ENCODE measurements around the gene C21orf58.

The C21orf58 gene

DNA sequence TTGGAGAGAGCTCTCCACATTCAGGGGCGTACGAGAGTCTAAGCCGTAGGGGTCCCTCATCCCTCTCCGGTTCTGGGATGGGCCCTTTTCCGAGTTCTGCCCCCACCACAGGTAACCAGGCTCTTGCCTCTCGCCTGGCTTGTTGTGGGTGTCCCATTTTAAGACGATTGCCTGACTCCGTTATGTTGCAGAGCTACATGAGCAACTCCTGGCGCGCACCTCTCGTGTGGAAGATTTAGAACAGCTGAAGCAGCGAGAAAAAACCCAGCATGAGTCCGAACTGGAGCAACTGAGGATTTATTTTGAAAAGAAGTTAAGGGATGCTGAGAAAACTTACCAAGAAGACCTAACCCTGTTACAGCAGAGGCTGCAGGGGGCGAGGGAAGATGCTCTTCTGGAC is 29.2 kb upstream of the C21orf58 start:
- no peak for DNase-seq

DNA sequence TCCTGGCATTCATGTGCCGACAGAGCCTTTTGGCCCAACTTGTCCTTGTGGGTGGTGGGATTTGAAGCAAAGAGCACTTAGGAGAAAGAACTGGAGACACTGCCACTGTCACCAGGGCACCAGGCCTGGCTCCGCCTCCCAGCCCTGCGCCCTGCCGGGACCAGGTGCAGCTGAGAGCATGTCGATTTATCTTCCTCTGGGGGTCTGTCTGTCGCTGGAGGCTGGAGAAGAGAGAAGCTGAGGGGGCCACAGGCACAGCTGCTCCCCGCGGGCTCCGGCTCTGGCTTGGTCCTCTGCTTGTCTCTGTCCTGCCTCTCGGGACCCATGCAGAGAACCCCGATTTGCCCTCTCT is 28.5 kb upstream of the C21orf58 start:
- DNase-seq, result no peak

DNA sequence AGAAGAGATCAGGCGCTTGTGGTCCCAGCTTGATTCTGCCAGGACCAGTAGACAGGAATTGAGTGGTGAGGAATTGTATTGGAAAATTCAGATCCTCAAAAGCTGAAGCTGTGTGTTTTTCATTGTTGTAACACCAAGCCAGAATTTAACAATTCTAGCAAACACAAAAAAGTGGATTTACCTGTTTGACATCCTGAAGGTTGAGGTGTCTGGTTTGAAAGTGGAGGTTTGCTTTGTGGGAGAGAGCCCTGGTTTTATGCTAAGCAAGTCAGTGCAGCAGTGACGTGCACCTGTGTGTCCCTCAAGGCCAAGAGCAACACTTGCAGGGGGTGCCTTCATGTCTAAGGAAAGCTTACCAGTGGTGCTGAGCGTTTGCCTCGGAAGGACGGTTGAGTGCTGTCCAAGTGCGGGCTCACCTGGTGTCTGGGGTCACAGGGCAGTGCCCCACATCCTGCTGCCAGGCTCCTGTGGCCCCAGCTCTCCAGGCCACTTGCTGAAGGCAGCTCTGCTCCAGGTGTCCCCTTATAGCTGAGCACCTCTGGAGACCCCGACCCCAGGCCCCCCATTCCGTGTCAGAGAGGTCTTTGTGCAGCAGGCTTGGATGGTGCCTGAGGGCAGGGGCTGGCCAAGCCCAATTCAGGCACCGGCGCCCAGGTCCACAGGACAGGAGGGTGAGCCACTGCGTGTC is 27.9 kb upstream of the C21orf58 start:
- DNase-seq, result no peak

DNA sequence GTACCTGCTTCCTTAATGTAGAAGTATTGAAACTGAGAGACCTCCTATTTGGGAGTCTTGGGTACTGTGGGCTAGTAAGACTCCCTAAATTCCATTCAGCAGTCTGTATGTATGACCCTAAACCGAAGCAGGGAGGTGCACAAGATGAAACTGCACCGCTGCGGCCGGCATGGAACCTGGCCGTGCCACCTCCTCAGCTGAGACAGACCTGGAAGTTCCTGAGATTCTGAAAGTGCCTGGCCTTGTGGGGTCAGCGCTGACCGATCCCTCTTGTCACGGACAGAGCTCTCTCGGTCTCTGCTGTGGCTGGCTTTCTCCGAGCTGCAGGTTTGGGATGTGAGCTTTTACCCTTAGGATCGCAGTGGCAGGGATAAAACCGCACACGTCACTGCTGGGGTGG is 27.3 kb upstream of the C21orf58 start:
- DNase-seq, result no peak

DNA sequence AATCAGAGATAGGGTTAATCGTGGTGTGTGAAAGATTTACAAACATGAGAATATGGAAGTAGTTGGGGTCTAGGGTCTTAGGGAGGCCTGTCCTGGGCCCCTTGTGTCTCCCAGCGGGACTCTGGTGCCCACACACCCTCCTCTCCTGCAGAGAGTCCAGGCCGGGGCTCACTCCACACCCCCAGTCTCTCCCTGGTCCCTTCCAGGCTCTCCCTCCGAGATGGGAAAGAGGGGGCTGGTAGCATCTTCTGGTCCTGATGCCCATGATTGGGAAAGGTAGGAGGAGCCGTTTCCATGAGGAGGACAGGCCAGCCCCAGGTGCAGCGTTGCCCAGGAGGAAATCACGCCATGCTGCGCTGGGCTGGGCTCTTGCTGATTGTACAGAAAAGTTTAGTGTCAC is 26.9 kb upstream of the C21orf58 start:
- DNase-seq, result no peak

DNA sequence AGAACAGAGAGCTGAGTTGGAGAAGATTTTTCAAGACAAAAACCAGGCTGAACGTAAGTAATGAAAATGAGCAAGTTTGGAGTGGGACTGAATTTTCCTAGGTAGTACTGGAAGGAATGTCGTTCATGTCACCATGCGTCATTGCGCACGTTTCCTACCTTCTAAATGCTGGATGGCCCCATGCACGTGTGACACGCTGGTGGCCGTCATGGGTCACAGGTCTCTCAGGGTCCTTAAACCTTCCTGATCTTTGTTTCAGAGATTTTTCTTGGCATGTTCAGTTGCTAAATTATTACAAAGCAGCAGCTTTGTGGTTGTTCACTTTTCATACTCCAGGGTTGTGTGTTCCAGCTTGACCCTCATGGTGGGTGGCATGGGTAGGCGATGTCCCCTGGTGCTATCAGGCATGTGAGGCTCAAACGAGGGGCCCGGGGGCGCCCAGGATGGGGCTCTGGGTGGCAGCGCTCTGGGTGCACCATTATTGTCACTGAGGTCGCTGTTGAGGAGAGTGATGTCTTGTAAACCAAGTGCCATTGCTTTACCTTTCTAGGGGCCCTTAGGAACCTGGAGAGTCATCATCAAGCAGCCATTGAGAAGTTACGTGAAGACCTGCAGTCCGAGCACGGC is 25.6 kb upstream of the C21orf58 start:
- DNase-seq, result no peak

DNA sequence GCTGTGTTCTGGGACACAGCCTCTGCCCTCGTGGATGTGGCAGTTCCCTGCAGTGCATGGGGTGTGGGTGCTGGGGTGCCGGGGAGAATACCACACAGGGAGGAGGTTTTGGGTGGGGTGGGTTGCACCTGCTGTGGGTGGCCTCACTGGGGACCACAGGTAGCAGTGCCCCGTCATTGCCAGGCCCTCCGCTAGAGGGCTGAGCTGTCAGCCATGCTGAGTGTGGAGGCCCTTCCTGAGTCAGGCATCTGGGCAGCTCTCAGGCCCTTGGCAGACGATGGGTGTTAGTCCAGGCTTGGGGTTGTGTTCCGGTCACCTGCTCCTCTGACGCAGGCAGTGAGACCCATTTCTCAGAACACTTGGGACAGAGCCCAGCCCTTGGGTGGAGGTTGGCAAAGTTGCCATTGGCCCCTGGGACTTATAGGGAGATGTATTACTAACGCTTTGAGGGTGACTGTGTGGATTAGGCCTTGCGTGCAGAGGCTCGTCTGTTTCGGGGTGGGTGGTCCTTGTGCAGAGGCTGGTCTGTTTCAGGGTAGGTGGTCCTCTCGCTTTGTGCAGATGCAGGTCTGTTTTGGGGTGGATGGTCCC is 24.2 kb upstream of the C21orf58 start:
- no peak for DNase-seq

DNA sequence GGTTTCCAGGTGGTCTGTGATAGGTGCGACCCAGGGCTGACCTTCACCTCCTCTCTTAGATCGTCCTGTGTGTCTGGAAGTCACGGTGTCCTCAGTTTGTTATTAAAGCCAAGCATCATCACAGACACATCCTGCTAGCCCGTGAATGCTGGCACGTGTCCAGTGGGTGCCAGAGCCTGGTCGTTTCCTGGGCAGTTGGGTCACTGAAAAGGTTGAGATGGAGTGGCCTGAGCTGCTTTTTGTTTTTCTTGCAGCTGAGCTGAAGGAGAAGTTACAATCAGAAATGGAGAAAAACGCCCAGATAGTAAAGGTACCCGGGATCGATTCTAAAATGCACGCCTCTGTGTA is 23.5 kb upstream of the C21orf58 start:
- DNase-seq, result no peak

DNA sequence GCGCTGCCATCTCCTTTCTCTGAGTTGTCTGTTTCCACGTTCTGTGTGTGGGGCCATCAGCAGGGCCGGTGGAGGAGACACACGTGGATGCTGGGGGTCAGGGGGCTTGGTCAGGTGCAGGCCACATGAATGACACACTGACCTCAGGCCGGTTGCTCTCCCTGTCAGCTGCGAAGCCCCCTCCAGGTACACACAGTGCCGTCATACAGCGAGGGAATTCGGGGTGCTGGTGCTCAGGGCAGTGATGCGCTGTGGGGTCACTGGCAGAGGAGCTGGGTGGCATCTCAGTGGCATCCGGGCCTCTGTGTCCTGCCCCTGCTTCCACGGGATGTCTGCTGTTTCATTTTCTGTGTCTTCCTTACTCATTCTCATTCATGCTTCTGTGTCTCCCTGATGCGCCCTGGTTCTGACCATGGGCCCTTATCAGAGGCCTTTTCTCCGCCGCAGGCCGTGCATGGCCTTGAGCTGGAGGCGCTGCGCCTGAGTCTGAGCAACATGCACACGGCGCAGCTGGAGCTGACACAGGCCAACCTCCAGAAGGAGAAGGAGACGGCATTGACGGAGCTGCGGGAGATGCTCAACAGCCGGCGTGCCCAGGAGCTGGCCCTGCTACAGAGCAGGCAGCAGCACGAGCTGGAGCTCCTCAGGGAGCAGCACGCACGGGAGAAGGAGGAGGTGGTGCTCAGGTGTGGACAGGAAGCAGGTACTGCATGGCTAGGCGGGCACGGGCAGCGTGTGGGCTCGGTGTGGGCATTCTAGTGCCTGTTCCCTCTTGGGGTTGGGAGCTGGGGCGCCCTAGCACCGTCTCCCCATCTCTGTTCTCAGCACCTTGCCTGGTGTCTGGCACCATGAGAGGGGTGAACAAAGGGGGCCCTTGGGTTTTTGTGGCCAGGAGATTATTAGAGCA is 22.9 kb upstream of the C21orf58 start:
- DNase-seq, result no peak

DNA sequence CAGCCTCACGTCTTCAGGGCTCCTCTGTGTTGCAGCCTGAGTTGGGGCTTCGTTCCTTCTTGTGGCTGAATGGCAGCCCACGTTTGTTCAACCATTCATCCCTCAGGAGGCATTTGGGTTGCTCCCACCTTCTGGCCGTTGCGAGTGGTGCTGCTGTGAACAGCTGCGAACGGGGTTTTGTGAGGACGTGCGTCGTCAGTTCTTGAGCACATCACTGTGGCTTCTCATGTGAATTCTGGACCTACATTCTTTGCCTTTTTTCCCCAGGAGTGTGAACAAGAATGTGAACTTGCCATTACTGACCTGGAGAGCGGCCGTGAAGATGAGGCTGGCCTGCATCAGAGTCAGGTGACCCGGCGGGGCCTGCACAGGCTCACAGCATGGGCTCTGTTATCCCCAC is 22.2 kb upstream of the C21orf58 start:
- no peak for DNase-seq

DNA sequence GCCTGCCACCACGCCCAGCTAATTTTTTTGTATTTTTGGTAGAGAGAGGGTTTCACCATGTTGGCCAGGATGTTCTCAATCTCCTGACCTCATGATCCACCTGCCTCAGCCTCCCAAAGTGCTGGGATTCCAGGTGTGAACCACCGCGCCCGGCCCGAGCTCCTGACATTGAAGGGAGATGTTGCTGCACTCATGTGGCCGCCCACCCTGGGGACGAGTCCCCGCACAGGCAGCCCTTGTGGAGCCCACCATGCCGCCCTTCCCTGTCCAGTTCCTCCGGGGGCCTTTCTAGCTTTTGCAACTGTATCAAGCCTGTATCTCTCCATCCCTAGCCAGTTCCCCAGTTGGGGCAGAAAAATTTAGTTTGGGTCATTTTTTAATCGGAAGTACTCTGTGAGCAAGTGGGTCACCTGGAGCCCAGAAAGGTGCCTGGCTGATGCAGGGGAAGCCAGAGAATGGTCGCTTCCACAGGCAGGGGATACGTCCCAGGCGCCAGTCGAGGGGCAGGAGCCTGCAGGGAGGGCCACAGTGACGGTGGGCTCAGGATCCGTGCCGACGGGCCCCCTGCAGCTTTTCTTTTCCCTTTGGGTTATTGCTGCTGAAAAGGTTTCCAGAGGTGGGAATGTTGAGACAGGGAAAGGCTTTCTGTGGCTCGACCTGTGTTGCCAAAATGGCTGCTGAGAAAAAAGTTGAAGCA is 20.7 kb upstream of the C21orf58 start:
- no peak for DNase-seq

DNA sequence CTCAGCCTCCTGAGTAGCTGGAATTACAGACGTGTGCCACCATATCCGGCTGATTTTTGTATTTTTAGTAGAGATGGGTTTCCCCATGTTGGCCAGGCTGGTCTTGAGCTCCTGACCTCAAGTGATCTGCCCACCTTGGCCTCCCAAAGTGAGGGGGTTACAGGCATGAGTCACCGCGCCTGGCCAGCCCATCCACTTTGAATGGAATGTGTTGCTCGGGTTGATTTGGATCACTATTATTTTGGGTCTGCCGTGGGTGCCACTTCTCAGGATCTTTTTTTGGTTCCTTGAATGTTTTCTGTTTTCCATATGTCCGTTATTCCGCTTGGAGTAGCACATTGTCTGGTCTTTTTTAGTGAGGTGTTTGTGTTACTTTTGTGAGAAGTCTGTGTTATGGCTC is 17.3 kb upstream of the C21orf58 start:
- DNase-seq, result no peak

DNA sequence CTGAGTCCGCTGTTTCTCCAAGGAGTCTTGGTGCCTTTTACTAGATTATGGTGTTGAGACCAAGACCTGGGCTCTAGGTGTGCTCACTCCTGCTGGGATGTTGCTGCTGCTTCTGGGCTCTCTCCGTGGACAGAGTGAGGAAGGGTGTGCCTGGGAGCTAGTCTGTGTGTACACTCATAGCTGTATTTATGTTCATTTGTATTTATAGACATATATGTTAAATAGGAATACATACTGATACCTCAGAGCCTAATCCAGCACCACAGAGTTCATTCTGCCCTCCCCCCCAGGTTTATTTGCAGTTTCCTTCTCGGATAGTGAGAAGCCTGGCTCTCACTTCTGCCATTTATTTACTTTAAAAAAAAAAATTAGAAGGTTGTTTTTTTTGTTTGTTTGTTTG is 12.9 kb upstream of the C21orf58 start:
- DNase-seq, result no peak

DNA sequence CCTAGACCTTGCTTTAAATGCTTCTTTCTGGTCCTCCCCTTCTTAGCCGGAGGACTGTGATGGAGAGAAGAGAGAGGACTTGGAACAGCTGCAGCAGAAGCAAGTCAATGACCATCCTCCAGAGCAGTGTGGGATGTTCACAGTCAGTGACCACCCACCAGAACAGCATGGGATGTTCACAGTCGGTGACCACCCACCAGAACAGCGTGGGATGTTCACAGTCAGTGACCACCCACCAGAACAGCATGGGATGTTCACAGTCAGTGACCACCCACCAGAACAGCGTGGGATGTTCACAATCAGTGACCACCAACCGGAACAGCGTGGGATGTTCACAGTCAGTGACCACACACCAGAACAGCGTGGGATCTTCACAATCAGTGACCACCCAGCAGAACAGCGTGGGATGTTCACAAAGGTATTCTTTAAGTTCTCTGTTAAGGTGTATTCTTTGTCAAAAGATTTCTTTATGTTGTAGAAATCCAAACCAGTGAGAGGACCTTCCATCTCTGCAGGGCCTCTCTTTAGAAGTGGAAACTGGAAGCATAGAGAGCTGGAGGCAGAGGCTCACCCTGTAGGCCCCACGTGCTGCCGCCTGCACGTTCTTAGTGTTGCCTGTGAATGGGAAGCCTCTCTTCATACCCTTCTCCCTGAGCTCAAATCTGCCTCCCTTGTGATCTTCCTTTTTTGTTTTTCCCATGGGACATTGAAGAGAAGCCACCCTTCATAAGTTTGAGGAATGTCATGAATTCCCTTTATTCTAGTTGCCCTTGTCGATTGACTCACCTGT is 10.9 kb upstream of the C21orf58 start:
- DNase-seq, result no peak

DNA sequence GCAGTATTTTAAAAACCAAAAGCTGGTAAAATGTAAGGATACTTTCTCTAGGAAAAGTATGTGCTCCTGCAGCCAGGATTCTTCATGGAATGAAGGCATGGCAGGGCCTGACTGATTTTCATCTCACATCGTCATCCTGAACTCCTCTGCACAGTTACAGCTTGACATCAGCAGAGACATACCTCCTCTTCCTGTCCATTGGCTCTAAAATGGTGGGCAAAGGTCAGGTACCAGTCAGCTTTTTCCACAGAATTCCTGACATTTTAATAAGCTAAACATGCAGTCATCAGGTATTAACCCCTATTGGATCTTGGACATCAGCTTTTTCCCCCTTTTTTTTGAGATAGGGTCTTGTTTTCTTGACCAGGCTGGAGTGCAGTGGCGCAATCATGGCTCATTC is 6.1 kb upstream of the C21orf58 start:
- no peak for DNase-seq

DNA sequence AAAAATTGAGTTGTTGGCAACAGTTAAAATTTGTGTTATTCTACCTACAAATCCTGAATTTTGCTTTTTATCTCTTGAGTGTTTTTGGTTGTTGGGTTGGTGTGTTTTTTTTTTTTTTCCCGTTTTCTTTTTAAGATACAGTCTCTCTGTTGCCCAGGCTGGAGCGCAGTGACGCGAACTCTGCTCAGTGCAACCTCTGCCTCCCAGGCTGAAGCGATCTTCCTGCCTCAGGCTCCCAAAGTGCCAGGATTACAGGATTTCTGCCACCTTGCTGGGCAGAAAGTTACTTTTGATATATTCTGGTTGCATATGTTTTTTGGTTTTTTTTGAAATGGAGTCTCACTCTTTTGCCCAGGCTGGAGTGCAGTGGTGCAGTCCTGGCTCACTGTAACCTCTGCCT is 4.5 kb upstream of the C21orf58 start:
- DNase-seq, result no peak

DNA sequence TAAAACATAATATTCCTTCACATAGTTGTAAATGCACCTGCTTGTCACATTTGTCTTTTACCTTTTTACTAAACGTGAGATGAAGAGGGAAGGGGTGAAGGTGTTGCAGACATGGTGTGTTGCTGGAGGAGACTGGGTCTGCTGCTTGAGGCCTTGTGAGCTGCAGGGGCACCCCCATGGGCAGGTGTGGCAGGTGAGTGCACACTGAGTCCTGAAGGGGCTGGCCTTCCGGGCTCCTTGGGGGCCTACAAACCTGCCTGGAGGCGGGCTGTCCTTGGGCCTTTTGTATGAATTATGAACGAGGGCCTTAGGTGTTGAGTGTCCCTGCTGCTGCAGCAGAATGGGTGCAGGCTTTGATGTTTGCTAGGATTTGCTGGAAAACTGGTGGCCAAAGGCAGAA is 4.0 kb upstream of the C21orf58 start:
- DNase-seq, result no peak

DNA sequence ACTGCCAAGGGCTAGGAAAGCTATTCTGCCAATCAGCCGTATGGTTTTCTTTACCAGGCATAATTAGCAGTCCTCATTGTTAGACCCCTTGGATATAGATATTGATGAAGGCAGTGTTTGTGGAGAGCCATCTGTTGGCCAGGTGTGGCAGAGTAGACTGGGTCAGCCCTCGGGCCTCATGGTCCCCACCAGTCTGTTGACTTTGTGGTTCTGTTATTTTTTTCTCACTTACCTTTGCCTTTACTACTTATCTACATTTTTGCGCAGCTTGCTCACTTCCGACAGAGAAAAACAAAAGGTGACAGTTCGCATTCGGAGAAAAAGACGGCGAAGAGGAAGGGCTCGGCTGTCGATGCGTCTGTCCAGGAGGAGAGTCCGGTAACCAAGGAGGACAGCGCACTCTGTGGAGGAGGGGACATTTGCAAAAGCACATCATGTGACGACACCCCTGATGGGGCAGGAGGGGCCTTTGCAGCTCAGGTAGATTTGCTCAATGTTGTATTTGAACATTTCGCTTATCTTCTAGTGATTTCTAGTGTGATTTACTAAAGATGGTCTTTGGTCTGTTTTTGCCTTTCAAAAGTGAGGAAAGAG is 2.5 kb upstream of the C21orf58 start:
- DNase-seq, result no peak

DNA sequence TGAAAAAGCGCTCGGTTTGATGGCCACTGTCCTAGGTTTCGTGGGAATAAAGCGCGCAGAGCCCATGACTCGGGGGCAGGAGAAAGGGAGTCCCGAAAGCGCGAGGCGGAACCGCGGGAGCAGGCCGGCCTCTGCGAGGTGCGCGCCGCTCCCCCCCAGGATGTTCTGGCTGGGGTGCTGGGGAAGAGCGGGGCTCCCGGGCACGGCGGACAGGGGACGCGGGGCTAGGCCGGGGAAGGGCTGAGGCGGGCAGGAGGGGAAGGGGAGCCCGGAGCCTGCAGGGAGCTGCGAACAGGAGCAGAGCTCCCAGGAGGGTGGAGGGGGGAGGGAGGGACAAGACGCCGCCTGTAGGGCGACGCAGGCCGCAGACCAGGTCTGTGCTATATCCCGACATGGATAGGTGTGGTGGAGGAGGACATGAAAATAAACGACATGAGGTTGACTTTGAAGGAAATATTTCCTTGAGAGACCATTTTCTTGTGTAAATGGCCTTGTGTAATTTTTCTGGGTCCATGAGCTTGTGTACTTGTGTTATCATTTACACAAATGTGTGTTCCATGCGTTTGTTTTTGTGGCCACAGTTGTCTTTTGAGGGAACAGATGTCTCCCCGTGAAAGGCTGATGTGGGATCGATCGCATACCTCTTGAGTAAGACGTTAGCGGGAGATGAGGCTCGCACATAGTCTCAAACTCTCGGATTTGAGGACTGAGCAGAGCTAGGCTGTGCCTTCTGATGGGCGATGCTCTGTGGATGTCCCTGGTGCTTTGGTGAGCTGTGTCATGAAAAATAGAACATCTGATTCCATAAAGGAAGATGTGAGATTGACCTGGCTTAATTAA is 1.6 kb upstream of the C21orf58 start:
- no peak for DNase-seq

DNA sequence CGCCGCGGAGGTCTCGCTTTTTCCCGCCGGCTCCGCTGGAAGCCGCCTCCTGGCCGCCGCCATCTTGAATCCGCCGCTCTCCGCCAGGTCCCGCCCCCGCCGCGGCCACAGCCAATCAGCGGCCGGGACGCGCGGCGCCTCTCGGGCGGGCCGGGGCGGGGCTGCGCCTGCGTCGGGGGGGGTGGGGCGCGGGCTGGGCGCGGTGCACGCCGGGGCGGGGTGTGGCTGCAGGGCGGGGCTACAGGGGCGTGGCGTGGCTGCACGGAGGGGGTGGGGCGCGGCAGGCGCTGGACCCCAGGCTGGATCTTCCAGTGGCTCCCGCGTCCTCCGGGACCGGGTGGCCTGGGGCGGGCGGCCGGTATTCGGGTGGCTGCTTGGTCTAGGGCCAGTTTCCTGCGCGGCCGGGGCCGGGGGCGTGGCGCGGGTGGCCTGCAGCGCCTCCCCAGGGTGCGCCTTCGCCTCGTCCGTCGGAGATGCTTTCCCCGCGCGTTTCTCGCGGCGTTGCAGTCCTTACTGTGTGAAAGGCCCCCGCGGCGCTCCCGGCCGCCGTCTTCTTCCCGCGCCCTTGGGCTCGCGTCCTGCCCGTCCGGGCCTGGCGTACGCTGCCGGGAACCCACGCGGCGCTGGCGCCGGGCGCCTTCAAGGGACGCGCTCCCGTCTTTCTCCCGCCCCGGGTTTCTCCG is 861 bp upstream of the C21orf58 start:
- DNase-seq, result peak; percentile 18

Measured in NCI-H524 treated with DMSO at 0.1 percent for 48 hours (cell line).